Stimulated activated CD8-positive, alpha-beta memory T cell treated with anti-CD3 and anti-CD28 coated beads, Interleukin-7, amount 100 ng/mL, for 1 hour (primary cell): ENCODE results near the gene IL1R2.

Experiments used
- DNase-seq, 2 donors: peaks; one replicate each; pipeline ENCODE4 v3.0.0-alpha.2; 2020; ENCODE audit warnings: low read depth in 2 of 2

Gene IL1R2

DNA sequence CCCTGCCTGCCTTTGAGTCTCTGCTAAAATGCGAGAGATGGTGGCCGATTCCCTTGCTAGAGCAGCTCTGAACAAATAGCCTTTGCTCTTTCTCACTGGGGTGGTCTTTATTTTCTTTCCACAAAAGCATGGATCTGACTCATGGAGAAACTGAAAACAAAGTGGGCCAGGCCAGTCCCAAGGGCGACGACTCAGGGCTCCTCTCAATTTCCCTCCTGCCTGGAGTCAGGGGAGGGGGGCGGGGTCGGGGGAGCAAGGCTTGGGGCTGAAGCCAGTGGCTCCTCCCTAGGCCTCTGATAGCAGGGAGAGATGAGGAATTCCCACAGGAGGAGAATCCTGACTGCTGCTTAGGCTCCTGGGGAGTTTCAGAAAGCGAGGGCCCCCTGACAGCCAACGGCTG, 17.1 kb upstream of the IL1R2 start:
- DNase-seq = no peak

DNA sequence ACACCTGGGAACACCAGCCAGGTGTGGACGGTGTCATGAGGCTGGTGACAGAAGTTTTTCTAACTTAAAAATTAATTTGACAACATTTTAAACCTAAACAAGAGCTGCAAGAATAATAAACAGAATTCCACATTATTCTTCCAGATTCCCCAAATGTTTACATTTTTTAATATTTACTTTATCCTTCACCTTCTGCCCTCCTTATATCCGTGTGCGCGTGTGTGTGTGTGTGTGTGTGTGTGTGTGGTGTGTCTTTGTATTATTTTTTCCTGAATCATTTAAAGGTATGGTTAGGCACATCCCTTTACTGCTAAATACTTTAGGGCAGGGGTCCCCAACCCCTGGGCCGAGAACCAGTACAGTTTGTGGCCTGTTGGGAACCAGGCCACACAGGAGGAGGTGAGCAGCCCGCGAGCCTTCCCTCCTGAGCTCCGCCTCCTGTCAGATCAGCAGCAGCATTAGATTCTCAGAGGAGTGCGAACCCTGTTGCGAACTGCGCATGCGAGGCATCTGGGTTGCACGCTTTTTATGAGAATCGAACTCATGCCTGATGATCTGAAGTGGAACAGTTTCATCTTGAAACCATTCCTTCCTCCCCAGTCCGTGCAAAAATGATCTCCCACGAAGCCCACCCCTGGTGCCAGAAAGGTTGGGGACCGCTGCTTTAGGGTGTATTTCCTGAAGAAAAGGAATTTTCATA, 16.4 kb upstream of the IL1R2 start:
- DNase-seq = no peak

DNA sequence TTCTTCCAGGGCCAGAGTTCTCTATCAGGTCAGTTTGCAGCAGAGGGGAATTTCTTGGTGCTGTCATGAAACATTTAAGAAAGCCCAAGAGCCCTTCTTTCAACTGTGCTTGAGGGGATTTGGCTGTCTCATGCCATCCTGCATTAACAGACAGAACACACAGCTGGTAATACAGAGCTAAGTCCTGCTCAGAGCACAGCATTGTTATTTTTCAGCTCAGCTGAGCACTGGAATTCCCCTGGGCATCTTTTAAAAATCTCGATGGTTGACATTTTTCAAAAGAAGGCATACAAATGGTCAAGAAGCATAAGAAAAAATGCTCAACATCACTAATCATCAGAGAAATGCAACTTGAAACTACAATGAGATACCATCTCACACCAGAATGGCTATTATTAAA, 14.9 kb upstream of the IL1R2 start:
- DNase-seq = no peak

DNA sequence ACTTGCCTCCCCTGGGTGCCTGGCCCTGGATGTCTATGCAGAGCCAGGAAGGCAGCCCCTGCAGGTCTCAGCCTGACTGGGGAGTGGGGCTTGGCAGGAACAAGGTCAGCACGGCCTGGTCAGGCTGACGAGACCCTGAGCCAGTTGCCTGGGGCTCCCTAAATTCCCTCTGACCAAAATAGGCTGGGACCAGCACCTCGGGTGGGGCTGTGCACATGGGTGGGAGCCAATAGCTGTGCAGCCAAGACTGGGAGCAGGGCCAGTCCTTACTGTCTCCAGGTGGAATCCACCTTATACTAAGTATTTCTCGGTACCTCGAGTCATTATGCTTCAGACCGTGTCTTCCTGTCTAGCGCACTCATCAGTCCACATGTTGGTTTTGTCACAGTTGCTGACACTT, 11.4 kb upstream of the IL1R2 start:
- no peak for DNase-seq

DNA sequence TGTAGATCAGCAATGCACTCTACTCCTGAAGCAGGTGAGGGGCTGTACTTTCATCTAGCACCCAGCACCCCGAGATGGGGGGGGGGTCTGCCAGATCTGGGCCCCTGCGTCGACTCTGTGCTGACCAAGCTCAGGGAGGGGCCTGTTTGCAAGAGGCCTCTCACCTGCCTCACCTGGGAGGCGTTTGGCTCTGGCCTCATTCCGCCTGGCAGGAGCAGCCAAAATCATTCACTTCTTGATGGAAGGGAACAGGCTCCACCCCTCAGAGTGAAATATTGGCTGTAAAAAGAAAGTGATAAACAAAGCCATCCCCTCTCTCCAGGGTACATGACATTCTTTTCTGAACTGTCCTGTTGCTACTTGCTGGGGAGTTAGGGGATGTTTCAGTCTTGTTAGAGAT, 10.7 kb upstream of the IL1R2 start:
- DNase-seq = no peak

DNA sequence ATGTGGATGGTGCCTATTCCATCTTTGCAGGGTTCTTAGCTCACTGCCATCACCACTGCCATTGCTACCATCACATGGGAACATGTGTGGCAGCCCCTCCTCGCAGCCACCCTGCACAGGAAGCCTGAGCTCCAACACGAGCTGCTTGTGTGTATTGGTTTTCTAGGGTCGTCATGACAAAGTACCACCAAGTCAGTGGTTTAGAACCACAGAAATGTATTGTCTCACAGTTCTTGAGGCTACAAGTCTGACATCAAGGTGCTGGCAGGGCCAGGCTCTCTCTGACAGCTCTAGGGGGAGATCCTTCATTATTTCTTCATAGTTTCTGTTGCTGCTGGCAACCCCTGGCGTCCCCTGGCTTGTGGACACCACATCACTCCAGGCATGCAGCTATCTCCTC, 10.3 kb upstream of the IL1R2 start:
- DNase-seq = no peak

DNA sequence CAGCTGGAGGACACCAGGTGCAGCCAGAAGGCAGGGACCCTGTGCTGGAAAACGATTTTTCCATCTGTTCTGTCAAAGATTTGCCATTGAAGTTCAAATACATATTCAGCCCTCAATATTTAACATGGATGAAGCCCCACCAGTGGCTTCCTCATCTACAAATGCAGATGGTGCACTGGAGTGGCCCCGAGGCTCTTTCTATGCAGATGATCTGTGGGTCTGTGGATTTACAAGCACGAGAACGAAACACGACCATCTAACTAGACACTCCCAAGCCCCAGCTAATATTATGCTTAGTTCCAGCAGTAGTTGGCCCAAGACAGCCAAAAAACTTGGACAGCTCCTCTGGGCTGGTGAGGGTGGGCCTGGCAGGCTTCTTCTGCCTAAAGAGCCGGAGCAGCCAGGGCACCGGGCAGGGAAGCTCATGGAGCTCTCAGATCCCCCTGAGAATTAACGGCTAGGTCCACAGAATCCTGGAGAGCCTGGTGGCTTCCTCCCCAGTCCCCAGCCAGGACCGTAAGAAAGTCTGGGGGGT, 9.2 kb upstream of the IL1R2 start:
- DNase-seq = no peak

DNA sequence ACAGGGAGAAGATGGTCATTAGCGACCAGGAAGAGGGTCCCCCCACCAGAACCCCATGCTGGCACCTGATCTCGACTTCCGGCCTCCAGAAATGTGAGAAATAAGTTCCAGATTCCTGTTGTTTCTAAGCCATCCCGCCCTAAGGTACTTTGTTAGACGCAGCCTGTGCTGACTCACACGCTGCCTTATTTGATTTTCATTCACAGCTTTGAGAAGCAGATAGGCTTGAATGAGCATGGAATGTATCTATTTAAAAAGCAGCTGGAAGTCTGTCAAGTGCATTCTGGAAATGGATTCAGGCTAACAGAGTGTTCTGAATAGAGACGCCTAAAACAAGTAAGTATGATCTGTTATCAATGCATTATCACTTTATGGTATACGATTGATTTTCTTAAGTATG, 8.3 kb upstream of the IL1R2 start:
- DNase-seq = no peak

DNA sequence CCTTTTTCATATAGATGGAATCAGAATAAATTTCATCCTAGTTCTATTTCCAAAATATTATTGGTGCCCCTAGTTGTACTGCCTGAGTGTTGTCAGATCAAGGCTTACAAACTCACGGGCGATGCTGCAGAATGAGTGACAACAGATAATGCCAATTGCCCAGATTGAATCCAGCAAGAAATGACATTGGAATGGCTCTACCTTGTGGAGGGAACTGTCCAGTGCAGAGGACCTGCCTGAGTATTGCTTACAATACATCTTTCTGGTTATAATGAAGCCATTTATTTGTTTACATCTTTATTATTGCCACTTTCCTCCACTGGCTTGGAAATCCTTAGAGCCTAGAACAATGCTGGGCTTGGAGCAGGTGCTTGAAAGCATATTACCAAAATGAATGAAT, 7.8 kb upstream of the IL1R2 start:
- DNase-seq = no peak

DNA sequence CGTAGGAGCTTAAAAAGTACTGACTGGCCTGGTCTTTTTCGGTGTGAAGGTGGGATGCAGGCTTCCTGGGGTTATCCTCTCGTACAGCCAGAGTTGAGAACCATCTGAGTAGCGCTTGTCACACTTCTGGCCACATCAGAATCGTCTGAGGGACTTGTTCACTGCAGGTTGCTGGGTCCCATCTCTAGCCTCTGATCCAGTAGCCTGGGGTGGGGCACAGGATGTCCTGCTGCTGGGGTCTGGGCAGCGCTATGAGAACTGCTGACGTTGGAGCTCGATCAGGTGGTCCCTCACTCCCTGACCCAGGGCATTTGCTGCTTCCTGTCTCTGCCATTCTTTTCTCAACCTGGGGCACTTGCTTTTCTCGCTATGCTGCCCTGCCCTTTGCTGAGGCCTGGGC, 7.1 kb upstream of the IL1R2 start:
- no peak for DNase-seq

DNA sequence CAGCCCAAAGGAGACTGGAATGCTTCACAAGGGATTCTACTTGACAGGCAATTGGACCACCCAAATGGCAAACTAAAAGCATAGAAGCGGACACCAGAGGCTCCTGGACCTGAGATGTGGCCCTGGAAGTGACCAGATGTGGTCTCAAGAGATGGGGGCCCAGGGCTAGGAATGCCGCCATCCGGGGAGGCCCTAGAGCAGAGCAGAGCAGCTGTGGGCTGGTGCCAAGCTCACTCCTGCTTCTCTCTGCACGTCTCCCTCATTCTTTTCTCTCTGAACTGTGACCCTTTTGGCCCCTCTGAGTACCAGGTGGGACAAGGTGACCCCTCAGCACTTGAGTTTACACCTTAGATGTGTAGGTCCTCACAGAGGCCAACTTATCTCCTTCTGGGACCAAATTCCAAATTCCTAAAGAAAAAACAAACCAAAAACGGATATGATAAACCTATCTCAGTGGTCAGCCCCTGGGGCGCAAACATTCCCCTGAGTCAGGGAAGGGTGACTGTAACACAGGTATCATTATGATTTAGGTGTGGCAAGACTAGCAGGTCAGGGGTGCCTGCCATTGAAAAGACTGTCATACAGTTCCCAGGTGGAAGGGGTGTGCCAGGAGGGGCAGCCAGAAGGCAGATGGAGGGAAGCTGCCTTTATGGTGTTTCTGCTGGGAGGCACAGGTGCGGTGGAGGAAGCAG, 6.5 kb upstream of the IL1R2 start:
- no peak for DNase-seq

DNA sequence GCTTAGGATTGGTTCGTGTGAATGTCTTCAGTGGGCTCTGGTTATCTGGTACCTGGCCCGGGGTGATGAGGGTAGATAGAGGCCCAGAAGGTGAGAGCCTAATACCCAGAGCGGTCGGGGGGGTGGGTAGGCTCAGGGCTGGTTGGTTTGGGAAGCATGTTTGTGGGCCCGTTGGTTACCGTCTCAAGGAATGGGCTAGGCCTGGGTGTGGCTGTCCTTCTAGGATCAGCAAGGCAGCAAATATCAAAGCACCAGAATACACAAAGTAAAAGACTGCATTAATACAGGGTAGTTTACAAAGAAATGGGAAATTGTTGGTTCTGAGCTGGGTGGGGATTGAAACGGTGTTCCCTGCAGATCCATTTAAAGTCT, 6.0 kb upstream of the IL1R2 start:
- DNase-seq = no peak

DNA sequence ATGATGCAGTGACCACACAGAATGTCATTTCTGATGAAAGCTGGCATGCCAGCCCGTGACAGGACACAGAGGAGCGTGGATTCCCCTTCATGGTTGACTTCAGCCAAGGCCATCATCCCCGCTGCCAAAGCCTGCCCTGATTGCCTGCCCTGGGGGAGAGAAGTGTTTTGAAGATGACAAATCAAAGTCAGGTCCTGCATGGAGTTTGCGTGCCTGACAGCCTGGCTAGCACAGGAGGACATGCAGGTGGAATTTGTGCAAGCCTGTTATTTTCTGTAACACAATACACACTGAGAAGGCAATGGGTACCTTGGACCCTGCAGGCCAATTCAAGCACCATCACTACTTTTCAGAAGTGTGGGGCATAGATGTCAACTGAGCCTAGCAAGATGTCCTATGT, 5.4 kb upstream of the IL1R2 start:
- DNase-seq = no peak

DNA sequence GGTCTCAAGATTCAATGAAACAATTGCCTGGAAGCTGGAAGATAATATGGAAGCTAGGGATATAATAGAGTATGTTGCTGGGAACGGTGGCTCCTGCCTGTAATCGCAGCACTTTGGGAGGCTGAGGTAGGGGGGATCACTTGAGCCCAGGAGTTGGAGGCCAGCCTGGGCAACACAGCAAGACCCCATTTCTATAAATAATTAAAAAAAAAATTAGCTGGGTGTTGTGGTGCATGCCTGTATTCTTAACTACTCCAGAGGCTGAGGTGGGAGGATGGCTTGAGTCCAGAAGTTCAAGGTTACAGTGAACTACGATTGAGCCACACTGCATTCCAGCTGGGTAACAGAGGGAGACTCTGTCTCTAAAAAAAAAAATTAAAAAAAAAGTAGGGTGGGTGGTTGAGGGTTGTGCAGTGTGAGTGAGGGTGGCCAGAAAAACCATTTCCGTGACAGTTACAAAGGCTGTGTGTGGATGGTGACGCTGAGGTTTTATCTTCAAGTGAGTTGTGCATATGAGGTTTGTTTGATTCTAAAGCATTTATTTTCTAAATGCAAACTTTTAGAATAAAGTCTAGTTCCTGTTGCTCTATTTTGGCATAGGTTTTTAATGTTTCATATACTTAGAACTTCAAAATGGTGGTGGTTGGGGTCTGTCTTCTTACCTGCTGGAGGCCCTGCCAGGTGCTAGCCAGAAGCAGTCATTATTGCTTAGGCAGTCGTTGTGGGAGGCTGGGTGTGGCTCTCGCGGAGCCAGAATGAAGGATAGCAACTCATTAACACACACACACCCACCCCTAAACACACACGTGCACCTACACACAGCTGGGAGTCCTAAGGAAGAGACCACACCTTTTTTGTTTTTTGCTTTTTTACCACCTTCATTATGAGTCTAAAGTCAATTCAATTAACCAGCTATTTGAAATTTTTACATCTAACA, 4.7 kb upstream of the IL1R2 start:
- DNase-seq = no peak

DNA sequence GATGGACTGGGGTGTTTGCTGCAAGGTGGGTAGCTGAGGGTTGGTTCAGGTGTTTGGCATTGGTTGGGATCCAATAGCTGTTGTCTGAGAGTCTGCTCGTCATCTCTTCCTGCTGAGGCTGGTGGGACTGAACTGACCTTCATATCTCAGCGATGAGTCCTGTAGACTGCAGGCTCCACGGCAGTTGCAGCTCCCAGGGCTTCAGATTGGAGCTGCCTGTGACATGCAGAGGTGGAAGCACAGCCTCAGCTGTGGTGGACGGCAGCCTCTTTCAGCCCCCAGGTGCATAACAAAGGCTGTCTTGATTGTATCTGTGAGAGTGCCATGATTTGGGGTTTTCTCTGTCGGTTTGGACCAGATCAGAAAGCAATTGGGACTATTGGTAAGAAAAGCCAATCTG, 3.9 kb upstream of the IL1R2 start:
- no peak for DNase-seq

DNA sequence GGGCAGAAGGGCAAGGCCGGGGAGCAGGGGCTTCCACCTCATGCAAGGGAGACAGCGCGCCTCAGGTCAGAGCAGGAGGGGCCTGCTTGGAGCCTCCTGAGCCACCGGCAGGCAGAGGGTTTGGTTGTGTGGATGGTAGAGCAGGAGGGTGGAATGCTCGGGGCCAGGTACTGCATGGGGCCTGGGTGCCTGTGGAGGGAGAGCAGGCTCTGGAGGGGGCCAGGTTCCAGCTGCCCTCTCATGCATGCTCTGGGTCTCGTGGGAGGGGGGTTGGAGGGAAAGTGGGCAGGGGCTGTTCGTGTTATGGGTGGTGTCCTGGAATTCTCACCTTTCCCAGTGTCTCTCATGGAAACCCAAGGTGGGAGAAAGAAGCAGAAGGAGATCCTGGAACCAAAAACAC, 3.2 kb upstream of the IL1R2 start:
- no peak for DNase-seq

DNA sequence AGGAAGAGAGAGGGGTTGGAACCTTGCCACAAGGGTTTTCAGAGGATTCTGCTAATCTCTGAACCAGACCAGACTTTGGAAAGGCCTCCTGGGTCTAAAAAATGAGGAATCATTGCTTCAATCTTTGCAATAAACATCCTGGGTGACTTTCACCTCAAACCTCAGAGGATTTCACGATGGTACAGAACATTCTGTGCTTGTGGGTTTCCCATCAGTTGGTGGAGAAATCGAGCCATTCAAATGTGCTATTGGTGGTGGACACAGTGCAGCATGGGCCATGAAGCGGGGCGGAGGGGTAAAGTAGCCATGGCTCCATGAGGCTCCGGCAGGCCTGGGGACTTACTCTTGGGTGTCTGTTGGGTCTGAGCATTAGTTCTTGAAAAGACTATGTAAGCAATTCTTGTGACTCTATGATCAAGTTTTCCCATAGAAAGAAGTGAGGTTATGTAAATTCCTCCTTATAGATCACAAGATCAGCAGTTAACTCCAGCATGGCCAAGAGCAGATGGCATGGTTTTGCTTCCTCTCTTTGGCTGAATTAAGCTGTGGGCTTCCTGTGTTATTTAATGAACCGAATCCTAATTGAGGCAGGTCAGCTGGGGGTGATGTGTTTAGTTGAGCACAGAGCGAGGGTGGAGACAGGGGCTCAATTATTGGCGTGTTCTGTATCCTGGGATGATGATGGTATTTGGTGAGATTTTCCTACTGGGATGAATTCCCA, 1.9 kb upstream of the IL1R2 start:
- DNase-seq = no peak

DNA sequence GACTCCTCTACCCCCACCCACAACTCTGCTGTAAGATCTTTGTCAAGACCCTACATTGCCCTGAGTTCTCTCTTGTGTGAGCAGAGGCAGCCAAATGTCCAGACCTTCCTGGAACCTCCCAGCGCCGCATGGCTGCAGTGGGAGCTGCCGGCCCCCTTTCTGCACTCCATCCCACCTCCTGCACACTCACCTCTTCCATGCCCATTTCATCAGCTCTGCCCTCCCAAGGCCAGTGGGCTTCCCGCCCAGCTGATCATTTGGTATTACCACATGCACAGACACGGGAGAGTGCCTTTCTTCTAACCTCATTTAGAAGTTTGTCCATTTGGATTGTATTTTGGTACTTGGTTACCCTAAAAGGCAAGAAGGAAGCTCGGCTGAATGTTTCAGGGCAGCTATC, 2.0 kb downstream of the IL1R2 start:
- no peak for DNase-seq

DNA sequence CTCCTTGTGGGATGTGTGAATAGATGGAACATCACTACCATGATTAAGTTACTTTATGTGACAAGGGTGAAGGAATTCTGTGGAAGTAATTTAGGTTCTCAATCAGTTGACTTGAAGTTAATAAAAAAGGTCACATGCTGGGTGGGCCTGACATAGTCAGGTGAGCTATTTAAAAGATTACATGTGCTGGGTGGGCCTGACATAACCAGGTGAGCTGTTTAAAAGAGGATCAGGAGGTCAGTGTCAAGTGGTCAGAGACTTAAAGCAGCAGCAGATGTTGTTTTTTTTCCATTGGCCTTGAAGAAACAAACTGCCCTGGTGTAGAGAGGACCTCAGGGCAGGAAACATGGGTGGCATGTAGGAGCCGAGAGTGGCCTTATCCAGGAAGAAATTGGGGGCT, 3.3 kb downstream of the IL1R2 start:
- no peak for DNase-seq

DNA sequence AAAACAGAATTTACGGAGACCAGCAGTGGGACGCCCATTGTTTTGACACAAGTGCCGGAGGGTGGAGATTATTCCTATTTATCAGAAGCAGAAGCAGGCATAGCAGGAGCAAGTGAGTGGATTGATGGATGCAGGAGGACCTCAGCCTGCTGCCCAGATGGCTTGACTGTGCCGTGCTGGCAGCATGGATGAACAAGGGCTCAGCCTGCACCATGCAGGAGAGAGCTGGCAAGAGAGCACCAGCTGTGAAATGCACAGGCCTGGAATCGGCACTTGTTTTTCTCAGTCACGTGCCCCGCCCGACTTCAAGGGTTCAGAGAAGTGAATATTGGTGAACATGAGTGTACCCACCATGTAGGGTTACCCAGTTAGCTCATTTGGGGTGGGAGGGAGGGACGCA, 4.0 kb downstream of the IL1R2 start:
- DNase-seq = no peak

DNA sequence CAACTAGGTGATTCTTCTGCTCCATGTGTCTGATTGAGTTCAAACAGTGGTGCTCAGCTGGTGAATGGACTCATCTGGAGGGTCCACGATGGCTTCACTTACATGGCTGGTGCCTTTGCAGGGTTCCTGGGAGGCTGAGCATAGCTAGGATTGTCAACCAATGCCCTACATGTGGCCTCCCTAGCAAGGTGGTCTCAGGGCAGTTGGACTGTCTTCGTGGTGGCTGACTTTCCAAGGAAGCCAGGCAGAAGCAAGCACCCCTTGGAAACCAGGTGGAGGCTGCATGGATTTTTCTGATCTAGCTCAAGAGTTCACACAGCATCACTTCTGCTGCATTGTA, 6.8 kb downstream of the IL1R2 start:
- no peak for DNase-seq
